Measurements from ENCODE around the gene P2RX5. TPM values are rescaled to one million over a fixed set of nuclear protein-coding genes. Genes with fewer than 3 reads are reported as not detected.

P2RX5 gene
- total and polyA plus RNA-seq, 10 of the 15 experiments (the other 5 are each of a cell fraction or from before 2014, with no cell fraction given): 6.9 to 28.8 (median 19.5) TPM

DNA sequence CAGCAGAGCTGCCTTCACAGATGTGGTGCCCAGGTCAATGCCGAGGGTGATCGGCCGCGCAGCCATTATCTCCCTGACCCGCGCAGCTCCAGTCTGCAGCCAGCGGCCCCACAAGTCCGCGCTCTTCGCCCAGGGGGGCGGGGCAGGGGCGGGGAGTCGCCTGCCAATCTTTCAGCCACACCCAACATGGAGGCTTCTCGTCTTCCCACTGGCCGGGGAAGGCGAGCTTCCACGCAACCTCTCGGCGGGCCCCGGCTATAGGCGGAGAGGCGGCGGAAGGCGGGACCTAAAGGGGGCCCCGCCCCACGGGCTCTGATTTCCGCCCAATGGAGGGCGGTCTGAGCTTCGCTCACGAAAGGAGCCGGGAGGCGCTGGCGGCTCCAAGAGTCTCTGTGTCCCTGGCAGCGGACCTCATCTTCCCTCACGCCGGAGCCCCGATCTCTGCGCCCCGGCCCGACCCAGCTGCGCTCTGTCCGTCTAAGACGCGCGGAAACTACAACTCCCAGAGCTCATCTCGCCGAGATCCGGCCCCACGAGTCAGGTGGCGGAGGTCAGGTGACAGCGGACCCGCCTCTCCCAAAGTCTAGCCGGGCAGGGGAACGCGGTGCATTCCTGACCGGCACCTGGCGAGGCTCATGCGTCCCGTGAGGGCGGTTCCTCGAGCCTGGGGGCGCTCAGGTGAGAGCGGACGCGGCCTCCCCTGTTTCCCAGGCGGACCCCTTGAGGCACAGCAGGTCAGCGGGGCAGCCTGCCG is 59.6 kb downstream of the P2RX5 start, which contains the start of the genes CTNS and SHPK (continued):
- no peak for TF ChIP-seq NFYA (IDR thresholded peaks at IDR 0.05; ENCODE audit: borderline replicate concordance, low read depth, low read length)
- TF ChIP-seq KLF5 (IDR thresholded peaks at IDR 0.05; ENCODE audit: partially characterized antibody): peak; percentile 67
- TF ChIP-seq, protein P1, sequence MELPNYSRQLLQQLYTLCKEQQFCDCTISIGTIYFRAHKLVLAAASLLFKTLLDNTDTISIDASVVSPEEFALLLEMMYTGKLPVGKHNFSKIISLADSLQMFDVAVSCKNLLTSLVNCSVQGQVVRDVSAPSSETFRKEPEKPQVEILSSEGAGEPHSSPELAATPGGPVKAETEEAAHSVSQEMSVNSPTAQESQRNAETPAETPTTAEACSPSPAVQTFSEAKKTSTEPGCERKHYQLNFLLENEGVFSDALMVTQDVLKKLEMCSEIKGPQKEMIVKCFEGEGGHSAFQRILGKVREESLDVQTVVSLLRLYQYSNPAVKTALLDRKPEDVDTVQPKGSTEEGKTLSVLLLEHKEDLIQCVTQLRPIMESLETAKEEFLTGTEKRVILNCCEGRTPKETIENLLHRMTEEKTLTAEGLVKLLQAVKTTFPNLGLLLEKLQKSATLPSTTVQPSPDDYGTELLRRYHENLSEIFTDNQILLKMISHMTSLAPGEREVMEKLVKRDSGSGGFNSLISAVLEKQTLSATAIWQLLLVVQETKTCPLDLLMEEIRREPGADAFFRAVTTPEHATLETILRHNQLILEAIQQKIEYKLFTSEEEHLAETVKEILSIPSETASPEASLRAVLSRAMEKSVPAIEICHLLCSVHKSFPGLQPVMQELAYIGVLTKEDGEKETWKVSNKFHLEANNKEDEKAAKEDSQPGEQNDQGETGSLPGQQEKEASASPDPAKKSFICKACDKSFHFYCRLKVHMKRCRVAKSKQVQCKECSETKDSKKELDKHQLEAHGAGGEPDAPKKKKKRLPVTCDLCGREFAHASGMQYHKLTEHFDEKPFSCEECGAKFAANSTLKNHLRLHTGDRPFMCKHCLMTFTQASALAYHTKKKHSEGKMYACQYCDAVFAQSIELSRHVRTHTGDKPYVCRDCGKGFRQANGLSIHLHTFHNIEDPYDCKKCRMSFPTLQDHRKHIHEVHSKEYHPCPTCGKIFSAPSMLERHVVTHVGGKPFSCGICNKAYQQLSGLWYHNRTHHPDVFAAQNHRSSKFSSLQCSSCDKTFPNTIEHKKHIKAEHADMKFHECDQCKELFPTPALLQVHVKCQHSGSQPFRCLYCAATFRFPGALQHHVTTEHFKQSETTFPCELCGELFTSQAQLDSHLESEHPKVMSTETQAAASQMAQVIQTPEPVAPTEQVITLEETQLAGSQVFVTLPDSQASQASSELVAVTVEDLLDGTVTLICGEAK (IDR thresholded peaks at IDR 0.05; ENCODE audit: borderline replicate concordance): peak; percentile 94
- no peak for TF ChIP-seq ZBTB33 (IDR thresholded peaks at IDR 0.05)
- TF ChIP-seq YY1 (IDR thresholded peaks at IDR 0.05; ENCODE audit: low read depth, low read length): peak; percentile 89
- TF ChIP-seq, protein P2, sequence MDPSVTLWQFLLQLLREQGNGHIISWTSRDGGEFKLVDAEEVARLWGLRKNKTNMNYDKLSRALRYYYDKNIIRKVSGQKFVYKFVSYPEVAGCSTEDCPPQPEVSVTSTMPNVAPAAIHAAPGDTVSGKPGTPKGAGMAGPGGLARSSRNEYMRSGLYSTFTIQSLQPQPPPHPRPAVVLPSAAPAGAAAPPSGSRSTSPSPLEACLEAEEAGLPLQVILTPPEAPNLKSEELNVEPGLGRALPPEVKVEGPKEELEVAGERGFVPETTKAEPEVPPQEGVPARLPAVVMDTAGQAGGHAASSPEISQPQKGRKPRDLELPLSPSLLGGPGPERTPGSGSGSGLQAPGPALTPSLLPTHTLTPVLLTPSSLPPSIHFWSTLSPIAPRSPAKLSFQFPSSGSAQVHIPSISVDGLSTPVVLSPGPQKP (IDR thresholded peaks at IDR 0.05; ENCODE audit: low read depth, low read length): peak; percentile 30; the same call in 1 of the 2 replicates
- TF ChIP-seq CREB1 (IDR thresholded peaks at IDR 0.05; ENCODE audit: low read depth): peak; percentile 59
- no peak for TF ChIP-seq ETV6 (conservative IDR thresholded peaks at IDR 0.05 in 1 of 2, IDR thresholded peaks at IDR 0.05 in 1 of 2; ENCODE audit: borderline replicate concordance in 1 of 2, low read depth in 1 of 2)
- peak; percentile 94 for TF ChIP-seq TARDBP (IDR thresholded peaks at IDR 0.05; ENCODE audit: borderline replicate concordance)
- peak; percentile 96 for TF ChIP-seq SIN3A (IDR thresholded peaks at IDR 0.05; ENCODE audit: low read depth, low read length)
- TF ChIP-seq HCFC1 (IDR thresholded peaks at IDR 0.05; ENCODE audit: low read length): peak; percentile 93
- peak; percentile 79 for TF ChIP-seq RELA (IDR thresholded peaks at IDR 0.05; ENCODE audit: borderline replicate concordance, partially characterized antibody)
- no peak for TF ChIP-seq ZNF384 (IDR thresholded peaks at IDR 0.05; ENCODE audit: borderline replicate concordance, low read depth, low read length)
- TF ChIP-seq, protein P3, sequence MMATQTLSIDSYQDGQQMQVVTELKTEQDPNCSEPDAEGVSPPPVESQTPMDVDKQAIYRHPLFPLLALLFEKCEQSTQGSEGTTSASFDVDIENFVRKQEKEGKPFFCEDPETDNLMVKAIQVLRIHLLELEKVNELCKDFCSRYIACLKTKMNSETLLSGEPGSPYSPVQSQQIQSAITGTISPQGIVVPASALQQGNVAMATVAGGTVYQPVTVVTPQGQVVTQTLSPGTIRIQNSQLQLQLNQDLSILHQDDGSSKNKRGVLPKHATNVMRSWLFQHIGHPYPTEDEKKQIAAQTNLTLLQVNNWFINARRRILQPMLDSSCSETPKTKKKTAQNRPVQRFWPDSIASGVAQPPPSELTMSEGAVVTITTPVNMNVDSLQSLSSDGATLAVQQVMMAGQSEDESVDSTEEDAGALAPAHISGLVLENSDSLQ (IDR thresholded peaks at IDR 0.05): peak; percentile 98
- peak; percentile 64; the same call in 1 of the 2 replicates for TF ChIP-seq NR2C1 (IDR thresholded peaks at IDR 0.05)
- TF ChIP-seq NFYB (IDR thresholded peaks at IDR 0.05; ENCODE audit: insufficient read depth, low read depth, low read length): peak; percentile 79
- peak; percentile 58; the same call in 1 of the 2 replicates for TF ChIP-seq NBN (IDR thresholded peaks at IDR 0.05)
- peak; percentile 98 for TF ChIP-seq IKZF1 (conservative IDR thresholded peaks at IDR 0.05)
- peak; percentile 86 for TF ChIP-seq SIX5 (IDR thresholded peaks at IDR 0.05; ENCODE audit: low read depth, low read length, severe bottlenecking)
- TF ChIP-seq TBL1XR1 (IDR thresholded peaks at IDR 0.05; ENCODE audit: low read depth, low read length): peak; percentile 34; the same call in 1 of the 2 replicates
